ENCODE results near the gene MTOR.
"Not testable (repeated sequence)": the region's sequence is repeated elsewhere in the genome, so short reads cannot be mapped to it uniquely, and the experiment has no call there.

Gene MTOR

DNA sequence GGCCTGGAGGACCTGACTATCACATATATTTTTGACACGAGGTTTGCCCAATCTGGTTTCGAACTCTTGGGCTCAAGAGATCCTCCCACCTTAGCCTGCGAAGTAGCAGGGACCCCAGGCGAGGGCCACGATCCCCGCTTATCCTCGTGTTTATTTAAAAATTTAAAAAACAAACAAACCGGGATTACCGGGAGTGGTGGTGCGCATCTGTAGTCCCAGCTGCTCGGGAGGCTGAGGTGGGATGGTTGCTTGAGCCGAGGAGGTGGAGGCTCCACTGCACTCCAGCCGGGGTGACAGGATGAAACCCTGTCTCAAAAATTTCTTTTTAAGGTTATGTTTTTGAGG, 162.2 kb downstream of the MTOR start:
- no peak for DNase-seq

DNA sequence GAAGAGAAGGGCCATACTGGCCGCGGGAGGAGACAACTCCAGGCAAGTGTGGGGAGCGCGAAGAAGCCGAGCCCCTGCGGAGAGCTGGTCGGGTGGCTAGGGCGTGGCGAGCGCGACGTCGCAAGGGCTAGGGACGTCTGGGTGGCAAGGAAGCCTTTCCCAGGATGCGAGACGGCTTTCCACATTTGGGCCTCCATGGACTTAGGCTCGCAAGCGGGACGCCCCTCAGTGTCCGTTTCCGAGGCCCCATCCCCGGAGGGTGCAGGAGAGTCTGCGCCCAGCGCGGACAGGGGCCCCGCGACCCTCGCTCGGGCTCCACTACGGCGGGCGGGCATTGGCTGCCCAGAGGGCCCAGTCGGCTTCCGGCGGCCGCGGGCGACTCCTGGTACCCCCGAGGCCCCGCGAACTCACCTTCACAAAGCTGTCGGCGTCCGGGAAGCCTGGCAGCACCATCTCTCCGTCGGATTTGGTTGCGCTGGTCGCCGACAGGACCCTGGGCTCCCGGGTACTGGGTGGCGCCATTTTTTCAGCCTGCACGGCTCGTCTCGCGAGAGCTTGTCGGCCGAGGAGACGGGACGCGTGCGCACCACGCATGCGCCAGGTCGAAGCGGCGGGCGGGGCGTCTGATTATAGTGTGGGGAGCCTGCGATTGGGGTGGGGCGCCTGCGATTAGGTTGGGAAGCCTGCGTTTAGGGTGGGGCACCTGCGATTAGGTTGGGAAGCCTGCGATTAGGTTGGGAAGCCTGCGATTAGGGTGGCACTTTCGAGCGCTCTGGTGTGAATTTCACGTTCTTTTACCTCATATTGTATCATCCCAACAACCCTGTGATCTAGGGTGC, 162.8 kb downstream of the MTOR start, which contains the start of gene EXOSC10:
TSS of gene EXOSC10 (minus strand) at position 560 of the 839 bp plus-strand sequence. CDS start at position 522, 38 bp downstream.
- peak; percentile 95 for DNase-seq

DNA sequence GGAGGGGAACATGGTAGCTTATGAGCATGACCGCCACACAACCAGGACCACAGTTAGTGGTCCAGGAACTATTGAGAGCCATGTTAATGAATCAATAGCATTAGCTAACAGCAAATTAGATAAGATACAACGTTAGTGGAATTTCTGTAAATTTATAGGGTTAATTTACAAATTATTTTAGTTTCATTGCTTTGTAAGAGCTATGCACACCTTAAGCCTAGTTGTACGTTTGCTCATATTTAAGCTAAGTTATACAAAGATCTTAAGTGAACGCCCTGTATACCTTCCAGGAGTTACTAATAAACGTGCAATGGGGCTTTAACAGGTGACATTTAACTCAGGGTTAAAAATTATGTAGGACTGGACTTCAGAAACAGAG, 163.4 kb downstream of the MTOR start:
- DNase-seq: no peak

DNA sequence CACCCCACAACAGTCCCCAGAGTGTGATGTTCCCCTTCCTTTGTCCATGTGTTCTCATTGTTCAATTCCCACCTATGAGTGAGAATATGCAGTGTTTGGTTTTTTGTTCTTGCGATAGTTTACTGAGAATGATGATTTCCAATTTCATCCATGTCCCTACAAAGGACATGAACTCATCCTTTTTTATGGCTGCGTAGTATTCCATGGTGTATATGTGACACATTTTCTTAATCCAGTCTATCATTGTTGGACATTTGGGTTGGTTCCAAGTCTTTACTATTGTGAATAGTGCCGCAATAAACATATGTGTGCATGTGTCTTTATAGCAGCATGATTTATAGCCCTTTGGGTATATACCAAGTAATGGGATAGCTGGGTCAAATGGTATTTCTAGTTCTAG, 178.6 kb downstream of the MTOR start:
- DNase-seq: not testable (repeated sequence)

DNA sequence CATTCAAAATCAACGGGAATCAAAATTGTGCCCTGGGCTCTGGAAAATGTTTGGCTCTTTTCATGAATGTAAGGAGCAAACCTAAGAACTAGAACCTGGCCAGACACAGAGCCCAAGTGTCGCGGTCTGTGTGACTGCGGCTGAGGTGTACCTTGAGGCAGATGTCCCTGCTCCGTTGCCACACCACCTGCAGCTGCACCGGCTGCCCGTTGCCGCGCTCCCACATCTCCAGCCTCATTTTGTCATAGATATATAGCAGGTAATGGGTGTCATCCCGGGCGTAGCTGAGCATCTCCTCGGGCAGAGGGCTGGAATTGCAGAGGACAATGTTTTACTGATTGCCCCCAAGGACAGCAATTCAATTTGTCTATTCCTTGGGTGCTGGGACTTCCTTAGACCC, 181.4 kb downstream of the MTOR start:
- DNase-seq: no peak

DNA sequence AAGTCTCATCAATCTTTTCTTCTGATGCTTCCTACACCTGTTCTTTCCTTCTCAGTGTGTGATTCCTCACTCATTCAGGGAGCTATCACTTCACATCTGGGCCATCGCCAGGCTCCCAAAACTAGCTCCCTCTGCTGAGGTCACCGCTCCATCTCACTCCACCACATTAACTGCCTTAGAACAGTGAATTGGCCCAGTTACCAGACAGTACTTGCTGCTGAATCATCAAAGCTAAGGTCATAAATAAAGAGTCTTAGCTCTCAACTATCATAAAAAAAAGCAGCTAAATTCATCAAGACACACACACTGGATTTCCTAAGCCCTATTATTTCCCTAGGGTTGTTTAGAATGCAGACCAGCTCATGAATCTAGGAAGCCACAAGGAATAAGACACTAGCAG, 183.7 kb downstream of the MTOR start:
- no peak for DNase-seq

DNA sequence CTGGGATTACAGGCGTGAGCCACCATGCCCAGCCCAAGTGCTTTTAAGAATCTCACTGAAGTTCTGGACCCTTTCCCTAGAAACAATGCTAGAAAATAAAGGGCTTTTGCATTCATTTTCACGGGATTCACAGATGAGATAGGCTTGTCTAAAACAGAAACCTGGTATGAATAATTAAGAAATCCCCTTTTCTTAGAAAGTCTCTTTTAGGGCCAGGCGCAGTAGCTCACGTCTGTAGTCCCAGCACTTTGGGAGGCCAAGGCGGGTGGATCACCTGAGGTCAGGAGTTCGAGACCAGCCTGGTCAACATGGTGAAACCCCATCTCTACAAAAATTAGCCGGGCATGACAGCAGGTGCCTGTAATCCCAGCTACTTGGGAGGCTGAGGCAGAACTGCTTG, 189.0 kb downstream of the MTOR start:
- DNase-seq: not testable (repeated sequence)

DNA sequence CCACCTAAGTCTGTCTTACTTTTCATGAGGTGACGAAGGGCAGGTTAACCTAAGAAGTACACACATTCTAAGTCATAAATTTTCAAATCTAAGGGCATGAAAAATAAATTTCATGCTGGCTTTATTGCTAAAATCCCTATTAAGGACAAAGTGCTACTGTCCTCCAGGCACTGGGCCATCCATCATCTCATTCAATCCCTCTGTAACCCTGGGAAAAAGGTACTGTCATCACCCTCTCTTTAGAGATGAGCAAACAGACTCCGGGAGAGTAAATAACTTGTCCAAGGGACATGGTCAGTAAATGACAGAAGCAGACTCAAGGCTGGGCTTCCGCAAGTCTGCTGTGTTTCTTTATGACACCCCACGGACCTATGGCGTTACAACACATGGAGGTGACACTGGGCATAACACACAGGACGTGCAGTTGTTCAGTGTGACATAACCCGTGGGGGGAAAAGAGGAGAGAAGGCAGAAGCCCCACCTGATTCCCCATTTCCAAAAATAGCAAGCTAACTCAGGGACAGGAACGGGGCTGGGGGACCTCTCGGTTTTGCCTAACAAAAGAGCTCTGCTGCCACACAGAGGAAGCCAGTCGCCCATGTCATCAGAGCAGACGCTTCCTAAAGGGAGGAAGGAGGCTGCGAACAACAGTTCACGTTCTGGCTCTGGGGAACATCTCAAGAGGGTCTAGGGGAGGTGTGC, 190.0 kb downstream of the MTOR start:
- DNase-seq: no peak

DNA sequence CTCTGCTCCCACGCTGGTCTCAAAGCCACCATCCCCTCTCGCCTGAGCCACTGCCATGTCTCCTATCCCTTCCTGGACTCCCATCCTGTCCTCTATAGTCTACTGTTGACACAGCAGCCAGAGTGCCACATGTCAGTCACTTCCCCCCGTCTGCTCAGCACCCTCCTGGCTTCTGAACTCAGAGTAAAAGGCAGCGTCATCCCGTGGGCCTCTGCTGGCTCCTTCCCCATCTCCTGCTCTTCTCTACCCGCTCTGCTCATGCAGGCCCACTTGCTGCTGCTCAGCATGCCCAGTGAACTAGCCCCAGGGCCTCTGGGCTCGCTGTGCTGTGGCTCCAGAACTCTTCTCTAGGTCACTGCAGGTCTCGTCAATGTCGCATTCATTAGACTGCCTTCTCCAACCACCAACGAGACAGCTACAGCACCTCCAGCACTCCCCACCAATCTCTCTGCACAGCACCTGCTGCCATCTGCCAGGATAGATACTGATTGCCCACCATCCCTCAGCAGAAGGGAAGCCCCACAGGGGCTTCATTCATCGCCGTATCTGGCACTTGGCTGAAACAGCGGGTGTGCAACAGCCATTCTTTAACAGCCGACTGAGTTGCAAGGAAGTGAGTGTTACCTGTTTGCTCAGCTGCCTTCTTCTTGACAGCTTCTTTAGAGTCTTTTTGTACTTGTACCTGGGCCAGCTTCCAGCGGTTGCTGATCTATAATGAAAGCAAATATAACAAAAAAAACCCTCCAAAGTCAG, 190.7 kb downstream of the MTOR start:
- no peak for DNase-seq

DNA sequence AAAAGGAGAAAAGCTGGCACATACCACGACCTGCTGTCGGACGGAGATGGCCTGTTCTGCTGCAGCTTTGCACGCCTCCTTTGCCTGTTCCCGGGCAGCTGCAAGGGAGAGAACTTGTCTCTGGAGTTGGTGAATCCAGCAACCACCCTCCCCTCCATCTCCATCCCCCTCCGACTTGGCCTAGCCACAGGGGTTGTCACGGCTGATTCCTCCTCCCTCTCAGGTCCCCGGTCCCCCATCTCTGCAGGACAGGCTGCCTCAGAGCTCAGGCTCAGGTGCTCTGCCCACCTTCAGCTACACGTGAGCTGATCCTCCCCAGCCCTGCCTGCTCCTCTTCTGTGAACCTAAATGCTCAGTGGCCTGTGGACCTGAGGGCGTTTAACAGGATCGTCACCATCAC, 191.5 kb downstream of the MTOR start:
- DNase-seq: no peak

DNA sequence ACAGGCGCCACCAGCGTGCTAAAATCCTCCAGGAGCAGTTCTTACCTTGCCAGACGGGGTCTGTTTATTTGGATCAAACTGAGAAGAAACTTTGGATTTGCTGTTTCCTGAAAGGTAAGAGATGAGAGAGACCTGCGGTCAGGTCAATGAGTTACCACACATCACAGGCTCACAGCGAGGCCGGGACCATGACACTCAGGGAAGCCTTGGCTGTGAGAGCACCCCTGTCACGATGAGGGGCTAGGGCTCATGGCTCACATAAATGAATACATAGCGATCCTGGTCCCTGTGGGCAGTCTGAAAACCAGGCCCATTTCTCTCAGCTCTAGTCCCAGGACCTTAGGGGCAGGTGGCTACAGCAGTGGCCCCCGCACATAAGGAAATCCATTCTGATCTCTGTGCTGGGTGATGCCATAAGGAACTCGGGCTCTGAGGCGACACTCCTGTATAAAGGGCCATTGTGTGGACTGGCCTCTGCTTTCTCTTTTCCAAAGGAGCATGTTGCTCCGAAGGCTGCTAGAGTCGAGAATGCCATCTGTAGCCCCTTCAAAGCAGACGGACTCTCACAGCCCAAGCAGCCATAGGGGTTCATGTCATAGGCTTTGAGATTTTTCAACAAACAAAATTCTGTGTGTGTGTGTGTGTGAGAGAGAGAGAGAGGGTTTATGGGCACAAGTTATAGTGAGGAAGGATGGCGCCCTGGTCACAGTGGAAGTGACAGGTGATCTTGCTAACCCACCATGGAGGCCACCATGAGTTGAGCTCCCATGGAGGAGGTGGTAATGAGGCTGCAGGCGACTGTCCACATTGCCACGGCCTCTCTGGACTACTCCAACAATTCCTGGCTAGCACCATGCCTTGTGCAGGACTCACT, 193.5 kb downstream of the MTOR start:
- DNase-seq: no peak

DNA sequence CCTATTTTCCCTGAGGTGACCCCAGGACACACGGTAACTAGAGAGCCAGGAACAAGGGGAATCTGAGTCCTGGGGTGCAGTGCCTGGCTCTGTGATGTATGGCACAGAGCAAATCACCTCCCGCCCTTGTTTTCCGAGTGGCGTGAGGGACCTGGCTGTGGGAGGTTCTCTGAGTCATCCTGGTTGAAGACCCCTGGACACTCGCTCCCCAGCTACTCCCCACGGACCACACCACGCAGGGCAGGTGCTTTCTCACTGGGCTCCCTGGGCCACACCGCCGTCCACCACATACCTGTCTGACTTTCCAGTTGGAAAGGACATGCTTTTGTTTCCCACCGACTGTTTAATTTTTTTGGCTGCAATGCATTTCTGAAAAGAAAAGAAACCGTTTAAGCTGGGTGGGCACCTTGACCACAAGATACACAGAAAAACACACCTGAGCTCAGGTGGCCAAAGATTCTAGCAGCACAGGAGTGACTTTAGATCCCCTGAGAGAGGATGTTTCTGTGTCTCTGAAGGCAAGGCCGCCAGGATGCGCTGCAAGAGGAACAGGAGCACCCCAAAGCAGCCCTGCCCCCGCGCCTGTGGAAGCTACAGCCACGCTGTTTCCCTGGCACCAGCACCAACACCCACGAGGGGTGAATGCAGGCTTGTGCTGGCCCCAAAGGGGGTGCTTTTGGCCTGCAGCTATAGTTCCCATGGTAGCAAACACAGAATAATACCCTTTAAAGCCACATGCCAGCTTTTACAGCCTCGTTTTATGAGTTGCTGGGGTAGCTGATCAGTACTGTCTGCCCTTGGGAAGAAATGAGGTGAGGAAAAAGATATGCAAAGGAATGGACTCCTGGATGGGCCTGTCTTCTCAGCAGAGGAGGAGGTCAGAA, 194.4 kb downstream of the MTOR start:
- DNase-seq: no peak

DNA sequence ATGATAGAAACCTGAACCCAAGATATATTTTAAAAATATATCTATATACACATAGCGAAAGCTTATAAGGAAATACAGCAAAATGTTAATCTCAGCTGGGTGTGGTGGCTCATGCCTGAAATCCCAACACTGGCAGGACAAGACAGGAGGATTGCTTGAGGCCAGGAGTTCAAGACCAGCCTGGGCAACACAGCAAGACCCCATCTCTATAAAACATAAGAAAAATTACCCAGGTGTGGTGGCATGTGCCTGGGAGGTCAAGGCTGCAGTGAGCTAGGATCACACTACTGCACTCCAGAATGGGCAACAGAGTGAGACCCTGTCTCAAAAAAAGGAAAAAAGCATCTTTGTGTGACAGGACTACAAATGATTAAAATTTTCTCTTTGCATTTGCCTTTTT, 196.6 kb downstream of the MTOR start:
- no peak for DNase-seq

DNA sequence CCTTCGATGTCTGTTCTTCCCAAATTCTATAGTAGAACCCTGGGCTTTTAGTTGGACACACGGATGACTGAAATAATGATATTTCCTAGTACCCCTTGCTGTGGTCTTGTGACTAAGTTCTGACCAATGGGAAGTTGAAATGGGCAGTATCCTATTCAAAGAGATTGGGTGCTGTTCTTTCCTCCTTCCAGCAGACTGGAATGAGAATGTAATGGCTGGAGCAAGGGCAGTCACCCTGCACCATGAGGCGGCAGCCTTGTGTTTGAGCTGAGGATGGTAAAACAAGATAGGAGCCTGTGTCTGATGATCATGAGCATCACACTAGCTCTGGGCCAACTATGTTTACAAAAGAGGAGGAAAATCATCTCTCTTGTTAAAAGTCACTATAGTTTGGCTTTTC, 197.4 kb downstream of the MTOR start:
- no peak for DNase-seq

DNA sequence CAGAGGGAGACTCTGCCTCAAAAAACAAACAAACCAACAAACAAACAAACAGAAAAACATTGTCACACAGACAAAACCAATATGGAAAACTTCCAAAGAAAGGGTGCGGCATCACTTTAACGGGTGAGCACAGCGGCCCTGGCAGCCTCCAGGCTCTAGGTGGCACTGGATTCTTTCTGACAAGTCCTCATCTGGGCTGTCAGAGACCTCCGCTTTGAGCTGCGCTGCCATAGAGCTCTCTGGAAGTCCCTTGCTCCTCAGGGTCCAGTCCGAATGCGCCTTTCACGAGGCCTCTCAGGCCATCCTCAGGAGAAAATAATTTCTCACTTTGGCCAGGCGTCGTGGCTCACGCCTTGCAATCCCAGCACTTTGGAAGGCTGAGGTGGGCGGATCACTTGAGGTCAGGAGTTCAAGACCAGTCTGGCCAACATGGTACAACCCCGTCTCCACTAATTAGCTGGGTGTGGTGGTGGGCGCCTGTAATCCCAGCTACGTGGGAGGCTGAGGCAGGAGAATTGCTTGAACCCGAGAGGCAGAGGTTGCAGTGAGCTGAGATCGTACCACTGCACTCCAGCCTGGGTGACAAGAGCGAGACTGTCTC, 198.3 kb downstream of the MTOR start:
- DNase-seq: not testable (repeated sequence)

DNA sequence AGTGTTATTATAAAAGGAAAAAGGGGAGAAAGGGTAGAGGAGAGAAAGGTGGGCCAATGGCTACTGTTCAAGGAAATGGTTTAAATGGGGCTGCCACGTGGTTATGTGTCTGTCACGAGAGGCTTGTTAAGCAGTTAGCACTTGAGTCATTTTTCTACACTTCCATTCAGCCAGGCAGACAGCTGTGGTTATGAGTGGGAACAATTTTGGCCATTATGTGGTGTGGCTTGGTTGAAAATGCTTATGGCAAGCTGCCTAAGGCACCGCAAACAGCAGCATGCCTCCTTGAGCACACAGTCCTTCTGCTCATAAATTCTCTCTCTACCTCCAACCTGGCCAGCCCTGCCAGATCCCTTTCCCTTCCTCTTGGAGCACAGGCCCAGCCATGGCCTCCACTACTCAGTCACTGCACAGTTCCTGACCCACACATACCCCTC, 199.4 kb downstream of the MTOR start:
- DNase-seq: no peak

DNA sequence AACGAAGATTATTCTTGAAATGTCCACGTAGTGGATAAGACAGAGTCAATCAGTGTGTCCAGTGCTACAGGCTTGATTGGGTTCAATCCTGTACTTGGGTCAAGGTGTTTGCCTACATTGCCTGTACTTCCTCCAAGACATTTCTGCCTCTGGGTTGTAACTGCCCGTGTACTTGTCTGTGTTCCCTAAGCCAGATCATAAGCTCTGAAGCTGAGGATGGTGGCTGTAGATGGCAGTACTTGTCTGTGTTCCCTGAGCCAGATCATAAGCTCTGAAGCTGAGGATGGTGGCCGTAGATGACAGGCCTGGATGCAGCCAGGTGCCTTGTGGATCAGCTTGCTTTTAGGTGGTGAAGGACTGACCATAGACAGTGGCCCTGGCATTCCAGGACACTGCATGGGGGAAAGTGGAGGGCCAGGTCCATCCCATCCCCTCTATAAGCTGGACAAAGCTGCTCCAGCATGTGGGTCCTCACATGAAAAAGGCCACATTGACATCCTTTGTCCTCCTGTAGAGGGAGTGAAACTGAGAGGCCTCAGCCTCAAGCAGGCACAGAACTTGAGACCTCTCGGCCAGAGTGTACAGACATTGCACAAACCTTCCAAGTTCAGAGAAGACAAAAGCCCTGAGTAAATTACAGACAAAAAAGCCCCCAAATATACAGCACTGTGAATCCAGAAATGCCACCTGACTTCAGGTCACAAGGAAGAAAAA, 200.5 kb downstream of the MTOR start:
- no peak for DNase-seq

DNA sequence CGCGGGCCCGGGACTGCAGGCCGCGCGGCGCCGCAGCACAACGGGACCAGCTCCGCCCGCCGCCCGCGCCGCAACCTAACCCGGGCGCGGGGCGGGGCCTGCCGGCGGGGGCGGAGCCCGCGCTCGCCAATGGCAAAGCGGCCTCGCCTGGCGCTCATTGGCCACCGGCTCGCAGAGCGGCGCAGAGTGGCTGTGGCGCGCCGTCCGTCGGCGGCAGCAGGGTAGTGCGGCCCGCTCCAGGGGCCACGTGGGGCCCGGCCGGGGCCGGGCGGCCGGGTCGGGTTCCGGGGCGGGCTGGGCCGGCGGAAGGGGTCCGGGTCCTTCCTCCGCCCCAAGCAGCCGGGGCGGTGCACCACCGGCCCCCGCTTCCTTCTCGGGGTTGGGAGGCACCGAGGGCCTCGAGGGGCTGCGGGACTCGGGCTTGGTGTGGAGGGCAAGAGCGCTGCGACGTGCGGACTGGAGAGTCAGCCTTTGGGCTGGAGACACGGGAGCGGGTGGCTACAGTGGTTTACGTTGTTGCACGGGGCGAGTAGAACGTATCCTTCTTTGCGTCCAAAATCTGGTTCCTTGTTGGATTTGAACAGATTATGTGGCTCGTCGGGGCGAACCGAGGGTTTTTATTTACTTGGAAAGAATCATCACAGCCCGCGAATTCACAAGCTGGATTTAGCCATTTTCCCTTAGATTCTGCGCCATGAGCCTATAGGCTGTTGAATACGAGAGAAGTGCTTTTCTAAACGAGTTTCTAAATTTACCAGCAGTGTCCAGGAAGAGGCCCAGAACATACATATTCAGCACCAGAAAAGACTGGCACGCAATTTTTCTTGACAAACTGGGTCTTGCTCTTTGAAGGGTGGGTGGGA, 202.2 kb downstream of the MTOR start, which contains the start of gene SRM:
TSS of gene SRM (minus strand) at position 51 of the 863 bp plus-strand sequence. CDS start 75 bp downstream, outside the sequence.
- DNase-seq: peak; percentile 95

All from activated naive CD4-positive, alpha-beta T cell treated with anti-CD3 and anti-CD28 coated beads, Interleukin-2, amount 50 U/mL, for 16 hours (primary cell).